Measurements from ENCODE around the gene TBC1D22A.
"Not testable (repeated sequence)": the region's sequence is repeated elsewhere in the genome, so short reads cannot be mapped to it uniquely, and the experiment has no call there.

TBC1D22A gene

GRCh38 chr22:46815132-46815531, 52.7 kb downstream of the TBC1D22A start:
- no peak for DNase-seq

GRCh38 chr22:46815559-46815895, 53.1 kb downstream of the TBC1D22A start:
- no peak for DNase-seq

GRCh38 chr22:46815896-46816731, 53.7 kb downstream of the TBC1D22A start:
- DNase-seq, result no peak

- DNase-seq, result not testable (repeated sequence)
Measured at GRCh38 chr22:46817390-46817789, 54.9 kb downstream of the TBC1D22A start.

- no peak for DNase-seq
Measured at GRCh38 chr22:46823248-46823647, 60.8 kb downstream of the TBC1D22A start.

GRCh38 chr22:46823654-46824053, 61.2 kb downstream of the TBC1D22A start:
- no peak for DNase-seq

- no peak for DNase-seq
Measured at GRCh38 chr22:46824344-46824909, 62.0 kb downstream of the TBC1D22A start.

GRCh38 chr22:46824980-46825544, 62.6 kb downstream of the TBC1D22A start:
- DNase-seq, result no peak

GRCh38 chr22:46826438-46827135, 64.1 kb downstream of the TBC1D22A start:
- no peak for DNase-seq

- peak; percentile 10 for DNase-seq
Measured at GRCh38 chr22:46827136-46827780, 64.8 kb downstream of the TBC1D22A start.

- DNase-seq, result no peak
Measured at GRCh38 chr22:46827781-46828180, 65.3 kb downstream of the TBC1D22A start.

GRCh38 chr22:46828323-46828900, 66.0 kb downstream of the TBC1D22A start:
- DNase-seq, result no peak

- DNase-seq, result no peak
Measured at GRCh38 chr22:46829117-46829891, 66.9 kb downstream of the TBC1D22A start.

GRCh38 chr22:46829941-46830715, 67.7 kb downstream of the TBC1D22A start:
- DNase-seq, result no peak

- DNase-seq, result no peak
Measured at GRCh38 chr22:46830841-46831240, 68.4 kb downstream of the TBC1D22A start.

GRCh38 chr22:46833228-46833627, 70.8 kb downstream of the TBC1D22A start:
- DNase-seq, result no peak

- no peak for DNase-seq
Measured at GRCh38 chr22:46834021-46834737, 71.7 kb downstream of the TBC1D22A start.

GRCh38 chr22:46835288-46835687, 72.8 kb downstream of the TBC1D22A start:
- DNase-seq, result no peak

GRCh38 chr22:46835693-46836092, 73.2 kb downstream of the TBC1D22A start:
- DNase-seq, result no peak

- DNase-seq, result no peak
Measured at GRCh38 chr22:46841522-46841921, 79.1 kb downstream of the TBC1D22A start.

Measured in activated CD4-positive, alpha-beta T cell treated with anti-CD3 and anti-CD28 coated beads, Interleukin-2, amount 50 U/mL, for 1 hour (primary cell).